ENCODE results near the gene MRPS26.
A peak's percentile ranks its signal among the peaks of the same experiment; 100 is the strongest.
"Not testable (repeated sequence)": the region's sequence is repeated elsewhere in the genome, so short reads cannot be mapped to it uniquely, and the experiment has no call there.

The MRPS26 gene

GRCh38 chr20:3043322-3043721 is 2.5 kb upstream of the MRPS26 start, which contains the start of gene GNRH2:
Gene GNRH2, plus strand, starts transcription at chr20:3043622. Its CDS starts 793 bp downstream, at chr20:3044415.
- DNase-seq: no peak

DNA sequence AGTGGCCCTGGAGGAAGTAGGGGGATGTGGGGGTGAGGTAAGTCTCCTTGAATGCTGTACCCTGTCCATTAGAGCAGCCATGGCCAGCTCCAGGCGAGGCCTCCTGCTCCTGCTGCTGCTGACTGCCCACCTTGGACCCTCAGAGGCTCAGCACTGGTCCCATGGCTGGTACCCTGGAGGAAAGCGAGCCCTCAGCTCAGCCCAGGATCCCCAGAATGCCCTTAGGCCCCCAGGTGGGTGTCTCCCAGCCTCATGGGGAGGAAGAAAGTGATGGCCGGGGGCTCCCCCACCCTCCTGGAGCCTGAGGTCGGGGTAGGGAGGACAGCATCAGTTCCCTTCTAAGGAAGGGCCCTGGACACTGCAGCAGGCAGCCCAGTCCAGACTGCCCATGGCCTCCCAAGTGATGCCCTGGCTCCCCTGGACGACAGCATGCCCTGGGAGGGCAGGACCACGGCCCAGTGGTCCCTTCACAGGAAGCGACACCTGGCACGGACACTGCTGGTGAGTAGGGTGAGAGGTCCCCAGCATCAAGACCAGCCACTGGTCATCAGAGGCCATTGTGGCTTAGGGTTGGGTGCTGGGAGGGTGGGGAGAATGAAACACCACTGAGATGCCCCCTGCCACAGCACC is 1.4 kb upstream of the MRPS26 start:
- DNase-seq: no peak

DNA sequence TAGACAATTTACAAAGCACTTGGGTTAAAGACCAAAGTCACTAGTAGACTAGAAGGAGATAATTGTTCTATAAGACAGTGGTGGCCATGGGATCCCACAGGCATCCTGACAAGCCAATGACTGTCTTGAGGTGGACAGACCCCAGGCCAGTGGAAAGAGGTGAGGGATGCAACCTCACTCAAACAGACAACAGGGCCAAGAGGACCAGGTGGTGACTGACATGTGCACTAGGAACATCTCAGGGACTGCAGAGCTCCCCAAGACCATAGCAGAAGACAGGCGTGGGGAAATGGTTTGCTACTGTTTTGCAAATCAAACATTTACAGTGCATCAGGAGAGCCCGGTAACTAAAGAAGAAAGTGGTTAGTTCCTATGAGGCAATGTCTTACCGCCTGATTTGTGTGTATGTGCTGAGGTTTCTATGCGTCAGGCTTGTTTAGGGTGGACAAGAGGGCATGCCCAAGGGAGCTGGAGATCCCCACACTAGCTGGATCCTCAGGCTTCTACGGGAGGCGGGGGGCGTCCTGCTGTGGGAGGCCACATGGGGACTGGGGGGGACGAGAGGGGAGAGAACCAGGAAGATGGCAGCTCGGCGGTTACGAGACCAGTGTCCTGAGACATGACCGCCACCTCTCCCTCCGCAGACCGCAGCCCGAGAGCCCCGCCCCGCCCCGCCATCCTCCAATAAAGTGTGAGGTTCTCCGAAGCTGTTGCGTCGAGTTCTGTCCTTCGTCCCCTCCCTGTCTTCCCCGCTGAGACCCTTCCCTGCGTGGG is 623 bp upstream of the MRPS26 start:
- peak; percentile 84 for DNase-seq

- peak; percentile 13 for DNase-seq
These were observed 1.0 kb downstream of the MRPS26 start for GRCh38 chr20:3046677-3047462.

GRCh38 chr20:3047486-3048419 is 1.9 kb downstream of the MRPS26 start:
- DNase-seq: no peak

DNA sequence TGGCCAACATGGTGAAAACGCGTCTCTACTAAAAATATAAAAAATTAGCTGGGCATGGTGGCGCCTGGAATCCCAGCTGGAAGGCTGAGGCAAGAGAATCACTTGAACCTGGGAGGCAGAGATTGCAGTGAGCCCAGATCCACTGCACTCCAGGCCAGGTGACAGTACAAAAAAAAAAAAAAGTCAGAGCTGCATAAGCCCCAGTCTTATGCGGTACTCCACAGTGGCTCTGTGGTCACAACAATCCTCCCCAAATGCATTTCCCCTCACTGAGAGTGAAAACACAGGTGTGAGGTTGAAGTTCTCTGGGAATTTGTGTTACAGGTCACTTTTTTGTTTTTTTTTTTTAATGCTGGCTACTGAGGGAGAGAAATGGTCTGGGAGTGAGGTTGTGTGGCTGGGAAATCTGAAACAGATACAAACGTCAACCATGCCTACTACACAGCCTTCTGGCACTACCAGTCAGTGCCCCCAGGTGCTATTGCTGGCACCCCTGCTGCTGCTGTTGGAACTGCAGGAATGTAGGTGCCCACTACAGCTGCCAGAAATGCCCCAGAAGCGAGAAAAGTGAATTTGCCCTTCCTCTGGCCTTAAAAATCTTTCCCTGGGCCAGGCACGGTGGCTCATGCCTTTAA is 5.7 kb downstream of the MRPS26 start:
- no peak for DNase-seq

DNA sequence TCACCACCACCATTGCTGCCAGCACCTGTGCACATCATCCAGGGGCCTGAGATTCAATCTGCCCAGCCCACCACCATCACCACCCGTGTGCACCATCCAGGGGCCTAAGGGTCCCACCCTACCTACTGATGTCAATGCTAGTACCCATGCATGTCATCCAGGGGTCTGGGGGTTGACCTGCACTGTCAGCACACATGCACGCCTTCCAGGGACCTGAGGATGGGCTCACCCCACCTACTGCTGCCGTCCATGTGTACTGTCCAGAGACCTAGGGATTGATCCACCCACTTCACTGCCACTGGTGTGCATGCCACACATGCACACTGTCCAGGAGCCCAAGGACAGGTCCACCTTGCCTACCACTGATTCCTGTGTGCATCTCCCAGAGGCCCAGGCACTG is 13.6 kb downstream of the MRPS26 start:
- no peak for DNase-seq

- DNase-seq: not testable (repeated sequence)
These were observed 18.3 kb downstream of the MRPS26 start for GRCh38 chr20:3064119-3064518.

GRCh38 chr20:3067139-3068014 is 21.5 kb downstream of the MRPS26 start:
- no peak for DNase-seq

DNA sequence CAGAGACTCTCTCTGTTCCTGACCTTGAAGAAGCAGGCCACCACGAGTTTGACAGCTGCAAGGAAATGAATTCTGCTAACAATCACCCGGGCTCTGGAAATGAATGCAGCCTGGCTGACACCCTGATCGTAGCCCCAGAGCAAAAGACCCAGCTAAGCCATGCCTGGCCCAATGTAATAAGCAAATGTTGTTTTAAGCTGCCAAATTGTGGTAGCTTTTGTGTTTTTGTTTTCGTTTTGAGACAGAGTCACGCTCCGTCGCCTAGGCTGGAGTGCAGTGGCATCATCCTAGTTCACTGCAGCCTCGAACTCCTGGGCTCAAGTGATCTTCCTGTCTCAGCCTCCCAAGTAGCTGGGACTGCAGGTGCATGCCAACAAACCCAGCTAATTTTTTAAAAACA is 22.2 kb downstream of the MRPS26 start:
- DNase-seq: no peak

DNA sequence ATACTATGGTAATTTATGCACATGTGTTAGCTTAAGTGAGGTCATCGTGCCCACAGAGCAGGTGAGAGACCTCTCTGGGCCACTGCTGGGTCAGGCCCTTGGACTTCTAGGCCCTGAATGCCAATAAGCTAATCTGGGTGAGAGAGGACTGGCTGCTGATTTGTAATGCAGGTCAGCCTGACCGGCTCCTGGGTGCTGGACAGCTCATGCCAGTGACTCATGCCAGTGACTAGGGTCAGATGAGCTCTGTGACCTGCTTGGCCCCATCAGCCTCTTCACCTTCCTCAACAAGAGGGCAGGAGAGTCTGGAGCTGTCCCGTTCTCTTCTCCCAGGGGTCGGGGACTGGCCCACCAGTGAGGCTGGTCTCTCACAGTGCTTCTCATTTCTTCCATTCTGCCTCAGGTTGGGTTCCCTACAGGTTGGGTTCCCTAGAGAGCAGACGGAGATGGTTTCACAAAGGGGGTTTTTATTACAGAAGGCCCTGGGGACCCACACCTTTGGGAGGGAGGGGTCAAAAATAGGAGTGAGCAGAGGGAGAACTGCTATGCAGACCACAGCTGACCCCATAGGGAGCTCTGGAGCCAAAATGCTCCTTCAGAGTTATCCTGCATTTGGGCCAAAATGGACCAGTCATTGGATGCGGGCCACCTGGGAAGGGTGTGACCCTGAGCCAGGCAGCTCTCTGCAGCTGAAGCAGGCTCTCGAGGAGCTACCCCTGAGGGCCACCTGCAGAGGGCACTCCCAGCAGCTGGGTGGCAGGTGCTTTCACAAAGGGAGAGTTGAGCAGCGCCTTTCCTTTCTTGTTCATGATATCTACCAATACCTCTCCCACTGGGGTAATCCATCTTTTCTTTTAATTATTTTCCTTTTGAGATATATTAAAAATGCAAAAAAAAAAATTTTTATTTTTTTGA is 23.4 kb downstream of the MRPS26 start:
- peak; percentile 60 for DNase-seq

DNA sequence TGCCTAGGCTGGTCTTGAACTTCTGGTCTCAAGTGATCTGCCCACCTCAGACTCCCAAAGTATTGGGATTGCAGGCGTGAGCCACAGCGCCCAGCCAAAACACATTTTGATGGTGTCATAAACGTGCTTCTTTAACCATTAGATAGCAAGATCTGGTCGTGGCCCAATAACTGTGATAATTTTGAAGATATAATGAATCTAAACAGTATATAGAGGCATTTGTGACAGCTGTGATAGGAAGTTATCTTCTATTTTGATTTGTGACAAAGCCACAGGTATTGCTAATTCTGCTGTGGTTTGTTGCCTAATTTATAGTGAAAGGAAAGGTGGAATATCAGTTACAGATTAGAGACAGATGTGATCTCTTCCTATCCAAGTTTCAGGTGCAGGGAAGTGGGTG is 24.9 kb downstream of the MRPS26 start:
- DNase-seq: no peak

GRCh38 chr20:3071266-3071609 is 25.4 kb downstream of the MRPS26 start:
- DNase-seq: no peak

GRCh38 chr20:3071610-3072529 is 26.0 kb downstream of the MRPS26 start, which contains the start of gene OXT:
Gene OXT, plus strand, starts transcription at chr20:3071620. Its CDS starts 36 bp downstream, at chr20:3071656.
- DNase-seq: no peak

DNA sequence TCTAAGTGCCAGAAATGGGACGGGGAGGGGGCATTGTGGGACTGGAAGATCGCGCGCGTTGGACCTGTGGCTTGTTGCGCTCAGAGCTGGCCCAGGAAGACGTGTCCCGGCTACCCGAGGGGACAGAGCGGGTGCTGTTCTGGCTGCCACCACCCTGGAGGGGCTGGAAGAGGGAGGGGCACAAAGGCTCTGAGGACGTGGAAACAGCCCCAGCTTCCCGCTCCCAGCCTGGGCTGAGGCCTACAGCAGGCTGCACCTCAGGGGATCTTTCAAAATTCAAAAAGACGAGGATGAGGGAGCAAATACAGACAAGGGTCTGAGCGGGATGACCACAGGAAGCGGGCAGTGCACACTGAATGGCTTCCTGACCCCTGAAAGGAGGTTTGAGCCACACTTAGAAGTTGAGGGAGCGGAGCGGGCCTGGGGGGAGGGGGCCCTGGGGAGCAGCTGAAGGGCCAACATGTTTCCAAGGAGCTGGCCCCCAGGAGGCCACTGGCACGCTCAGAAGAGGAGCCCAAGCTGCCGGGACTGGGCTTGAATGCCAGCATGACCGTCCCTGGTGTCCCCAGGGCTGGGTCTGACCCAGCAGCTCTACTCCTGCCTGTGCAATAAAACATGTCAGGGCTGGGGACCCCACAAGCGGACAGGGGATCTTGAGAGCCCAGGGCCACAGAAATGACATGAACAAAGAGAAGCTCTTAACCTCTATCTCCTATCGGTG is 26.8 kb downstream of the MRPS26 start:
- DNase-seq: no peak

DNA sequence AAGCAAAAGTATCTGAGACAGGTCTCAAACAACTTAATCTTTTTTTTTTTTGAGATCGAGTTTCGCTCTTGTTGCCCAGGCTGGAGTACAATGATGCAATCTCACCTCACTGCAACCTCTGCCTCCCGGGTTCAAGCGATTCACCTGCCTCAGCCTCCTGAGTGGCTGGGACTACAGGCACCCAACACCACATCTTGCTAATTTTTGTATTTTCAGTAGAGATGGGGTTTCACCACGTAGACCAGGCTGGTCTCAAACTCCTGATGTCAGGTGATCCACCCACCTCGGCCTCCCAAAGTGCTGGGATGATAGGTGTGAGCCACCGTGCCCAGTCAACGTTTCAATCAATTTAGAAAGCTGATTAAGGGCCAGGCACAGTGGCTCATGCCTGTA is 27.4 kb downstream of the MRPS26 start:
- DNase-seq: not testable (repeated sequence)

DNA sequence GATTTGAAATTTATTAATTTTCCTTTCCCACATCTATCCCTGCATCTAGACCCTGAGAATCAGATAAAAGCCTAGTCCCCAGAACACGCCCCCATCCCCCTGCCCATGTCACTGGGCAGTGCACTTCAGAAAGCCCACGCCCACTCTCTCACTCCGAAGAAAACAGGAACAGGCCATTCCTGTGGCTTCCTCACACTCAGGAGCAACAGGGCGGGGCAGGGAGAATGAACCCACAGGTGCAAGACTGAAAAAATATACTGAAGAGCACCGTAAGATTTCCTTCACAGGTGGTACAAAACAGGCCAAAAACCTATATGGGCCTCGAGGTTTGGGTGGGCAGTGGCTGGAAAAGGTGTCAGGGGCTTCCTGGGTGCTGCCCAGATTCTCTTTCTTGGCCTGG is 29.0 kb downstream of the MRPS26 start:
- DNase-seq: no peak

- DNase-seq: not testable (repeated sequence)
These were observed 29.5 kb downstream of the MRPS26 start for GRCh38 chr20:3075315-3075714.

Measured in SHP77 treated with DMSO at 0.1 percent for 48 hours (cell line).